ENCODE data around the gene TTLL11.
"Not testable (repeated sequence)": the region's sequence is repeated elsewhere in the genome, so short reads cannot be mapped to it uniquely, and the experiment has no call there.

TTLL11 gene

GRCh38 chr9:122031776-122032175 is 61.3 kb downstream of the TTLL11 start:
- Mint-ChIP-seq H3K27ac (no peak overlapping the region), H3K9me3 (peaks cover 4% of the 10 kb centered on the region), H3K36me3 (peaks cover 66% of the 10 kb centered on the region), H3K27me3 (no peaks in the 10 kb centered on the region), H3K4me3 (no peak overlapping the region), H3K4me1 (no peaks in the 10 kb centered on the region)
- no peak for ATAC-seq

GRCh38 chr9:122031157-122031556 is 62.0 kb downstream of the TTLL11 start:
- H3K36me3 Mint-ChIP-seq, result peaks cover 68% of the 10 kb centered on the region
- H3K4me1 Mint-ChIP-seq, result no peaks in the 10 kb centered on the region
- no peak for ATAC-seq
- H3K9me3 Mint-ChIP-seq, result peaks cover 4% of the 10 kb centered on the region
- no peak overlapping the region for H3K4me3 Mint-ChIP-seq
- no peaks in the 10 kb centered on the region for H3K27me3 Mint-ChIP-seq
- no peak overlapping the region for H3K27ac Mint-ChIP-seq

- no peak overlapping the region for H3K4me3 Mint-ChIP-seq
- H3K4me1 Mint-ChIP-seq, result no peaks in the 10 kb centered on the region
- no peak for ATAC-seq
- no peak overlapping the region for H3K27ac Mint-ChIP-seq
- H3K9me3 Mint-ChIP-seq, result peaks cover 4% of the 10 kb centered on the region
- no peaks in the 10 kb centered on the region for H3K27me3 Mint-ChIP-seq
- peaks cover 69% of the 10 kb centered on the region for H3K36me3 Mint-ChIP-seq
Observed at GRCh38 chr9:122030357-122030756, 62.8 kb downstream of the TTLL11 start.

GRCh38 chr9:122029898-122030297 is 63.2 kb downstream of the TTLL11 start:
- Mint-ChIP-seq H3K27ac (no peak overlapping the region), H3K36me3 (peaks cover 69% of the 10 kb centered on the region), H3K4me1 (no peaks in the 10 kb centered on the region), H3K4me3 (no peak overlapping the region), H3K9me3 (peaks cover 4% of the 10 kb centered on the region), H3K27me3 (no peaks in the 10 kb centered on the region)
- ATAC-seq, result no peak

GRCh38 chr9:122028089-122028488 is 65.0 kb downstream of the TTLL11 start:
- Mint-ChIP-seq H3K36me3 (peaks cover 66% of the 10 kb centered on the region), H3K27ac (no peak overlapping the region), H3K9me3 (peaks cover 8% of the 10 kb centered on the region), H3K4me3 (no peak overlapping the region), H3K4me1 (no peaks in the 10 kb centered on the region), H3K27me3 (no peaks in the 10 kb centered on the region)
- no peak for ATAC-seq

GRCh38 chr9:122020398-122020797 is 72.7 kb downstream of the TTLL11 start:
- Mint-ChIP-seq H3K27me3 (no peaks in the 10 kb centered on the region), H3K9me3 (peaks cover 3% of the 10 kb centered on the region), H3K4me3 (no peak overlapping the region), H3K27ac (no peak overlapping the region), H3K4me1 (no peaks in the 10 kb centered on the region), H3K36me3 (peaks cover 37% of the 10 kb centered on the region)
- no peak for ATAC-seq

- H3K27me3 Mint-ChIP-seq, result no peaks in the 10 kb centered on the region
- no peaks in the 10 kb centered on the region for H3K9me3 Mint-ChIP-seq
- H3K27ac Mint-ChIP-seq, result no peak overlapping the region
- H3K4me1 Mint-ChIP-seq, result peaks cover 3% of the 10 kb centered on the region
- H3K4me3 Mint-ChIP-seq, result no peak overlapping the region
- peaks cover 12% of the 10 kb centered on the region for H3K36me3 Mint-ChIP-seq
- ATAC-seq, result no peak
Observed at GRCh38 chr9:122016744-122017143, 76.4 kb downstream of the TTLL11 start.

- ATAC-seq, result no peak
Observed at GRCh38 chr9:122016309-122016708, 76.8 kb downstream of the TTLL11 start.

GRCh38 chr9:122015170-122015821 is 77.8 kb downstream of the TTLL11 start:
- ATAC-seq, result no peak
- peaks cover 5% of the 10 kb centered on the region for H3K36me3 Mint-ChIP-seq
- H3K27me3 Mint-ChIP-seq, result no peaks in the 10 kb centered on the region
- no peaks in the 10 kb centered on the region for H3K9me3 Mint-ChIP-seq
- H3K4me1 Mint-ChIP-seq, result peaks cover 5% of the 10 kb centered on the region
- H3K27ac Mint-ChIP-seq, result no peak overlapping the region
- H3K4me3 Mint-ChIP-seq, result no peak overlapping the region

More at GRCh38 chr9:122016309-122016708, 76.8 kb downstream of the TTLL11 start:
- no peak overlapping the region for H3K4me3 Mint-ChIP-seq
- no peaks in the 10 kb centered on the region for H3K27me3 Mint-ChIP-seq
- peaks cover 5% of the 10 kb centered on the region for H3K4me1 Mint-ChIP-seq
- H3K9me3 Mint-ChIP-seq, result no peaks in the 10 kb centered on the region
- peaks cover 8% of the 10 kb centered on the region for H3K36me3 Mint-ChIP-seq
- H3K27ac Mint-ChIP-seq, result no peak overlapping the region

- ATAC-seq, result no peak
- Mint-ChIP-seq H3K36me3 (no peaks in the 10 kb centered on the region), H3K4me3 (no peak overlapping the region), H3K4me1 (peaks cover 5% of the 10 kb centered on the region), H3K27ac (no peak overlapping the region), H3K27me3 (no peaks in the 10 kb centered on the region), H3K9me3 (no peaks in the 10 kb centered on the region)
Observed at GRCh38 chr9:122011818-122012498, 81.2 kb downstream of the TTLL11 start.

- Mint-ChIP-seq H3K27me3 (no peaks in the 10 kb centered on the region), H3K27ac (no peak overlapping the region), H3K36me3 (peaks cover 6% of the 10 kb centered on the region), H3K9me3 (no peaks in the 10 kb centered on the region), H3K4me1 (peaks cover 5% of the 10 kb centered on the region), H3K4me3 (no peak overlapping the region)
- ATAC-seq, result no peak
Observed at GRCh38 chr9:122008559-122008958, 84.5 kb downstream of the TTLL11 start.

GRCh38 chr9:122007837-122008236 is 85.3 kb downstream of the TTLL11 start:
- Mint-ChIP-seq H3K9me3 (no peaks in the 10 kb centered on the region), H3K27ac (no peak overlapping the region), H3K36me3 (peaks cover 6% of the 10 kb centered on the region), H3K27me3 (no peaks in the 10 kb centered on the region), H3K4me1 (peaks cover 5% of the 10 kb centered on the region), H3K4me3 (no peak overlapping the region)
- ATAC-seq, result no peak

GRCh38 chr9:122005597-122005996 is 87.5 kb downstream of the TTLL11 start:
- ATAC-seq, result no peak
- no peak overlapping the region for H3K4me3 Mint-ChIP-seq
- H3K9me3 Mint-ChIP-seq, result no peaks in the 10 kb centered on the region
- H3K27me3 Mint-ChIP-seq, result no peaks in the 10 kb centered on the region
- no peaks in the 10 kb centered on the region for H3K4me1 Mint-ChIP-seq
- H3K27ac Mint-ChIP-seq, result no peak overlapping the region
- peaks cover 10% of the 10 kb centered on the region for H3K36me3 Mint-ChIP-seq

GRCh38 chr9:122004589-122004988 is 88.5 kb downstream of the TTLL11 start:
- H3K36me3 Mint-ChIP-seq, result peaks cover 10% of the 10 kb centered on the region
- no peaks in the 10 kb centered on the region for H3K27me3 Mint-ChIP-seq
- no peaks in the 10 kb centered on the region for H3K4me1 Mint-ChIP-seq
- no peak overlapping the region for H3K4me3 Mint-ChIP-seq
- ATAC-seq, result no peak
- no peaks in the 10 kb centered on the region for H3K9me3 Mint-ChIP-seq
- no peak overlapping the region for H3K27ac Mint-ChIP-seq

- H3K36me3 Mint-ChIP-seq, result peaks cover 10% of the 10 kb centered on the region
- no peak overlapping the region for H3K27ac Mint-ChIP-seq
- no peaks in the 10 kb centered on the region for H3K9me3 Mint-ChIP-seq
- no peaks in the 10 kb centered on the region for H3K4me1 Mint-ChIP-seq
- no peak overlapping the region for H3K4me3 Mint-ChIP-seq
- no peak for ATAC-seq
- H3K27me3 Mint-ChIP-seq, result no peaks in the 10 kb centered on the region
Observed at GRCh38 chr9:122001491-122002201, 91.5 kb downstream of the TTLL11 start.

- H3K4me3 Mint-ChIP-seq, H3K36me3 Mint-ChIP-seq, ATAC-seq, H3K27me3 Mint-ChIP-seq, H3K4me1 Mint-ChIP-seq, H3K9me3 Mint-ChIP-seq, H3K27ac Mint-ChIP-seq: not testable (repeated sequence)
Observed at GRCh38 chr9:122000526-122000925, 92.6 kb downstream of the TTLL11 start.
